Nephron (organoid): Measurements from ENCODE around the gene MFSD2A.

Source experiments
- H3K27ac Mint-ChIP-seq, 3 experiments: 2 replicates each; pipeline ENCODE4 v1.8.0; 2020; ENCODE audit warnings: mixed read lengths in 3 of 3, mild to moderate bottlenecking in 2 of 3, moderate library complexity in 1 of 3
- H3K27me3 Mint-ChIP-seq: 2 replicates; pipeline ENCODE4 v1.8.0; 2021; ENCODE audit warnings: low read depth, mild to moderate bottlenecking, moderate library complexity, mixed read lengths
- H3K36me3 Mint-ChIP-seq: 2 replicates; pipeline ENCODE4 v1.8.0; 2020; ENCODE audit warnings: low read depth, mixed read lengths
- H3K4me1 Mint-ChIP-seq: 2 replicates; pipeline ENCODE4 v1.8.0; 2020; ENCODE audit warnings: mixed read lengths
- H3K4me3 Mint-ChIP-seq, 3 experiments: 2 replicates each; pipeline ENCODE4 v1.8.0; 2020; ENCODE audit warnings: mild to moderate bottlenecking in 3 of 3, mixed read lengths in 3 of 3, moderate library complexity in 2 of 3
- H3K9me3 Mint-ChIP-seq: 2 replicates; pipeline ENCODE4 v1.8.0; 2020; ENCODE audit warnings: mixed read lengths
- CTCF ChIP-seq, 3 experiments: fragments of 200-600 bp; sonication (generic); IDR thresholded peaks; one replicate each; pipeline ENCODE4 v1.5.0; 2021; ENCODE audit warnings: antibody characterized with exemption in 3 of 3; ENCODE audit not compliant: unreplicated experiment in 3 of 3

The MFSD2A gene

GRCh38 chr1:39988618-39989343, 33.8 kb downstream of the MFSD2A start:
- H3K36me3 Mint-ChIP-seq, result no peaks in the 10 kb centered on the region
- no peak overlapping the region for H3K4me3 Mint-ChIP-seq
- no peaks in the 10 kb centered on the region for H3K9me3 Mint-ChIP-seq
- H3K27me3 Mint-ChIP-seq, result no peaks in the 10 kb centered on the region
- no peak overlapping the region for H3K27ac Mint-ChIP-seq
- H3K4me1 Mint-ChIP-seq, result no peaks in the 10 kb centered on the region
- no peak for TF ChIP-seq CTCF (IDR thresholded peaks at IDR 0.05; ENCODE audit: unreplicated experiment in 3 of 3)

- no peak overlapping the region for H3K4me3 Mint-ChIP-seq
- peak overlapping the region in 1 of 3 experiments; percentile 49 for H3K27ac Mint-ChIP-seq
- no peak for TF ChIP-seq CTCF (IDR thresholded peaks at IDR 0.05; ENCODE audit: unreplicated experiment in 3 of 3)
- H3K9me3 Mint-ChIP-seq, result no peaks in the 10 kb centered on the region
- no peaks in the 10 kb centered on the region for H3K27me3 Mint-ChIP-seq
- no peaks in the 10 kb centered on the region for H3K36me3 Mint-ChIP-seq
- no peaks in the 10 kb centered on the region for H3K4me1 Mint-ChIP-seq
Observed at GRCh38 chr1:39990428-39990827, 35.5 kb downstream of the MFSD2A start.

- Mint-ChIP-seq H3K27ac (peak overlapping the region; percentile 84 to 92 (median 92)), H3K9me3 (no peaks in the 10 kb centered on the region), H3K4me3 (no peak overlapping the region), H3K4me1 (no peaks in the 10 kb centered on the region), H3K36me3 (no peaks in the 10 kb centered on the region), H3K27me3 (peaks cover 5% of the 10 kb centered on the region)
- no peak for TF ChIP-seq CTCF (IDR thresholded peaks at IDR 0.05; ENCODE audit: unreplicated experiment in 3 of 3)
Observed at GRCh38 chr1:39992234-39992633, 37.3 kb downstream of the MFSD2A start.

- Mint-ChIP-seq H3K27ac (no peak overlapping the region), H3K4me1 (no peaks in the 10 kb centered on the region), H3K36me3 (no peaks in the 10 kb centered on the region), H3K27me3 (peaks cover 5% of the 10 kb centered on the region), H3K9me3 (no peaks in the 10 kb centered on the region), H3K4me3 (no peak overlapping the region)
- TF ChIP-seq CTCF (IDR thresholded peaks at IDR 0.05; ENCODE audit: unreplicated experiment in 3 of 3), result no peak
Observed at GRCh38 chr1:39992888-39993287, 37.9 kb downstream of the MFSD2A start.

GRCh38 chr1:39995973-39996393, 41.0 kb downstream of the MFSD2A start:
- Mint-ChIP-seq H3K9me3 (no peaks in the 10 kb centered on the region), H3K27me3 (peaks cover 5% of the 10 kb centered on the region), H3K36me3 (no peaks in the 10 kb centered on the region), H3K27ac (peak overlapping the region in 1 of 3 experiments; percentile 23), H3K4me1 (no peaks in the 10 kb centered on the region), H3K4me3 (no peak overlapping the region)
- TF ChIP-seq CTCF (IDR thresholded peaks at IDR 0.05; ENCODE audit: unreplicated experiment in 3 of 3), result no peak

- no peak overlapping the region for H3K4me3 Mint-ChIP-seq
- TF ChIP-seq CTCF (IDR thresholded peaks at IDR 0.05; ENCODE audit: unreplicated experiment in 3 of 3), result no peak
- H3K4me1 Mint-ChIP-seq, result peaks cover 1% of the 10 kb centered on the region
- H3K27me3 Mint-ChIP-seq, result peaks cover 5% of the 10 kb centered on the region
- H3K36me3 Mint-ChIP-seq, result no peaks in the 10 kb centered on the region
- no peak overlapping the region for H3K27ac Mint-ChIP-seq
- H3K9me3 Mint-ChIP-seq, result no peaks in the 10 kb centered on the region
Observed at GRCh38 chr1:39996396-39997004, 41.6 kb downstream of the MFSD2A start.
